Testis (tissue), 3 donors: ENCODE data around the gene QPCT. TPM values are rescaled to one million over a fixed set of nuclear protein-coding genes. Genes with fewer than 3 reads are reported as not detected.

Experiments used
- DNase-seq: peaks from one replicate; pipeline ENCODE4 v3.0.0-alpha.2; 2019
- H3K27ac ChIP-seq, 2 donors: fragments of 200-600 bp; sonication (generic); one replicate each; pipeline ENCODE4 v1.5.1; 2019
- H3K27me3 ChIP-seq: fragments of 200-600 bp; sonication (generic); one replicate; pipeline ENCODE4 v1.5.1; 2019
- H3K36me3 ChIP-seq: fragments of 200-600 bp; sonication (generic); one replicate; pipeline ENCODE4 v1.5.1; 2017; ENCODE audit warnings: low read depth; ENCODE audit errors: missing control alignments
- H3K4me1 ChIP-seq: fragments of 200-600 bp; sonication (generic); one replicate; pipeline ENCODE4 v1.5.1; 2019
- H3K4me3 ChIP-seq, 2 donors: fragments of 200-600 bp; sonication (generic); one replicate each; pipeline ENCODE4 v1.5.1; 2017 to 2019
- H3K9me3 ChIP-seq: fragments of 200-600 bp; sonication (generic); one replicate; pipeline ENCODE4 v1.5.1; 2017
- POLR2A ChIP-seq: fragments of 450-650 bp; IDR thresholded peaks from one replicate; pipeline ENCODE4 v1.6.1; 2017; ENCODE audit warnings: antibody characterized with exemption, mild to moderate bottlenecking, moderate library complexity
- WGBS, 2 donors: methylation state at CpG; one replicate each; pipeline ENCODE4 v1.1.5; 2018; 5-methylcytosine and 5-hydroxymethylcytosine counted together
- intact Hi-C: fragments of 100-400 bp; cut with DNase I; formaldehyde crosslinking; loops from one replicate; pipeline ENCODE4 v1.15.1; 2023; ENCODE audit warnings: low total_unique reads
- polyA plus RNA-seq: library from polyadenylated mRNA; stranded (reverse); fragments of 350-450 nt; fragmentation: Illumina TruSeq; extraction: RNeasy Lipid Tissue Mini Kit (QIAGEN cat#74804); gene quantifications from one replicate; pipeline ENCODE4 v1.2.3, GENCODE V29; 2014; ENCODE audit warnings: low read depth, low replicate concordance; ENCODE audit not compliant: insufficient read depth
- total RNA-seq, 2 donors: library from RNA; depleted of rRNA; stranded (reverse); fragments of >200 nt; gene quantifications; one replicate each; pipeline ENCODE4 v1.2.3, GENCODE V29; 2016
- TF ChIP-seq, protein P1 (sequence below), 3 experiments: fragments of 450-650 bp in 2 of 3; fragments of 200-600 bp in 1 of 3; sonication (generic) in 1 of 3; IDR thresholded peaks; one replicate each; pipeline ENCODE4 v1.5.1; 2016 to 2019; ENCODE audit warnings: antibody characterized with exemption in 3 of 3, mild to moderate bottlenecking in 2 of 3, moderate library complexity in 1 of 3

The QPCT gene
- total and polyA plus RNA-seq, 3 donors from 2014 or later = 2.9 to 5.6 (median 3.2) TPM

DNA sequence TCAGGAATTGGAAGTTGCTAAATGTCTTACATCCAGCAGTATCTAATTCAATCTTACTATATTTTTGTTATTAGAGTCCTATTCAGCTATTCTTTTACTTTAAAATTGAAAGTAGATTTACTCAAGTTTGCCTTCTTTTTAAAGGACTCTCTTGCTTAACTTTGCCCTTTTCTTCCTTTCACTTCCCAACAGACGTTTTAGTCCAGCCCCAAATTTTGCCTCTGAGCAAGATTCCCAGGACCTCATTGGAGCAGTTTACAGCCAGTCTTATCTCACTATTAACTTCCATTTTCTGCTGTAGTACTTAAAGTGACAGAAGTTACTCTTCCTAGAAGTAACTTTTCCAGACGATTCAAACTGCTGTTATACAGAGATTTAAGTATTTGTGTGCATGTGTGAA, 18.1 kb upstream of the QPCT start:
- Histone ChIP-seq H3K36me3 (no peaks in the 10 kb centered on the region), H3K27me3 (no peaks in the 10 kb centered on the region), H3K4me3 (no peak overlapping the region), H3K27ac (peak overlapping the region in 1 of 2 donors; percentile 95), H3K4me1 (peaks cover 9% of the 10 kb centered on the region), H3K9me3 (no peaks in the 10 kb centered on the region)
- 5 to 7% methylated on average over 2 of the region's 2 CpGs for WGBS, 2 donors
- intact Hi-C loops = no loop called here
- DNase-seq = peak; percentile 44
- TF ChIP-seq, protein P1, sequence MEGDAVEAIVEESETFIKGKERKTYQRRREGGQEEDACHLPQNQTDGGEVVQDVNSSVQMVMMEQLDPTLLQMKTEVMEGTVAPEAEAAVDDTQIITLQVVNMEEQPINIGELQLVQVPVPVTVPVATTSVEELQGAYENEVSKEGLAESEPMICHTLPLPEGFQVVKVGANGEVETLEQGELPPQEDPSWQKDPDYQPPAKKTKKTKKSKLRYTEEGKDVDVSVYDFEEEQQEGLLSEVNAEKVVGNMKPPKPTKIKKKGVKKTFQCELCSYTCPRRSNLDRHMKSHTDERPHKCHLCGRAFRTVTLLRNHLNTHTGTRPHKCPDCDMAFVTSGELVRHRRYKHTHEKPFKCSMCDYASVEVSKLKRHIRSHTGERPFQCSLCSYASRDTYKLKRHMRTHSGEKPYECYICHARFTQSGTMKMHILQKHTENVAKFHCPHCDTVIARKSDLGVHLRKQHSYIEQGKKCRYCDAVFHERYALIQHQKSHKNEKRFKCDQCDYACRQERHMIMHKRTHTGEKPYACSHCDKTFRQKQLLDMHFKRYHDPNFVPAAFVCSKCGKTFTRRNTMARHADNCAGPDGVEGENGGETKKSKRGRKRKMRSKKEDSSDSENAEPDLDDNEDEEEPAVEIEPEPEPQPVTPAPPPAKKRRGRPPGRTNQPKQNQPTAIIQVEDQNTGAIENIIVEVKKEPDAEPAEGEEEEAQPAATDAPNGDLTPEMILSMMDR (IDR thresholded peaks at IDR 0.05) = no peak
- no peak for TF ChIP-seq POLR2A

DNA sequence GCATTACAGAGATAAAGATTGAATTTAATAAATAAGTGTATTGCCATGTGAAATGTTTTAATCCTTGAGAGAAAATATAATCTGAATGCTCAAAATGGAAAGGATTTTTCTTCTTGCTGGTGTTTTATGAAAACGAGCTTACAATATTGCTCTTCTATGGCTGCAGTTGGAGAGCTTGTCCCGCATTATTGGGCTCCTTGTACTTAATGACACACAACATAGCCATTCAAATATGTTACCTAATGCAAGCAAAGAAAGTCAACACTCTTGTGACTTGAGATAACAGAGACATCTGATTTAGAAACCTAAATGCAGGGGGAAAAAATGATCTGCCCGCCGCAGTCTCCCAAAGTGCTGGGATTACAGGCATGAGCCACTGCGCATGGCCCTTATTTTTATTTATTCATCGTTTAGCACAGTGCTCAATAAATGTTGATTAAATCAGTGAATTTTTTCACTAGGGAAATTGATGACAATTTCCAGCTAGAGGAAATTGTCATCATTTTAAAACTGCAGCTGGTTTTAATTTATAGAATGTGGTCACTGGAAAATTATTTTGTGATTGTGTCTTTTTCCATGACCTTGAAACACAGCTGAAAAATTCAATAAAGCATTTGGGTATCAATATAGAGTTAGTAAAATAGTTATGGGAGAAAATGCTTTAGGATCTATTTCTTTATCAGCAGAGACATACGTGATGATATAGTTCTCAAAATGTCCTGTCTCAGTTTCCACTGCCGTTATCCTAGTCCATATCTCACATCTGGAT, 17.4 kb upstream of the QPCT start:
- peaks cover 6% of the 10 kb centered on the region for H3K4me1 ChIP-seq
- DNase-seq = no peak
- no peak overlapping the region for H3K4me3 ChIP-seq
- H3K27ac ChIP-seq = peak overlapping the region in 1 of 2 donors; percentile 95
- H3K9me3 ChIP-seq = no peaks in the 10 kb centered on the region
- TF ChIP-seq POLR2A = no peak
- TF ChIP-seq, protein P1 (IDR thresholded peaks at IDR 0.05) = no peak
- 79 to 82% methylated on average over 8 of the region's 8 CpGs for WGBS, 2 donors
- H3K27me3 ChIP-seq = no peaks in the 10 kb centered on the region
- intact Hi-C loops = no loop called here
- H3K36me3 ChIP-seq = no peaks in the 10 kb centered on the region

DNA sequence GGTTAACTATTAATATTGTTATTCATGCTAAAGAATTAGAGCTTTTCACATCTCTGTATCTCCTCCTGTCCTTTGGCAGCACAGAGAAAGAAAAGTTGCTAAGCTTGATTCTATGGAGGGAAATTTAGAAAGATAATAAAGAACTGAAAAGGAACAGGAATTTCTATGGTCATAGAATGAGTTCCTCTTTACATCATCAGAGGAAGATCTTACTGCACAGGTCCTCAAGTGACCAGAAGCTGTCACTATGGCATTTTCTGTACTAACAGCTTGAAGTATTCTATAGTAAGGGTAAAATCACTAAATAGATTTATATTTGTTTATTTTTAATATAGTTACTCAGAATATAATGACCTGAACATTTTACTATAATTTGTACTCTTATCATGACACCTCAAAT, 13.7 kb upstream of the QPCT start:
- no peaks in the 10 kb centered on the region for H3K4me1 ChIP-seq
- no peak overlapping the region for H3K27ac ChIP-seq
- no peak for DNase-seq
- intact Hi-C loops = no loop called here
- no peak overlapping the region for H3K4me3 ChIP-seq
- H3K9me3 ChIP-seq = no peaks in the 10 kb centered on the region
- no peaks in the 10 kb centered on the region for H3K36me3 ChIP-seq
- H3K27me3 ChIP-seq = no peaks in the 10 kb centered on the region
- TF ChIP-seq, protein P1 (IDR thresholded peaks at IDR 0.05) = no peak
- TF ChIP-seq POLR2A = no peak

DNA sequence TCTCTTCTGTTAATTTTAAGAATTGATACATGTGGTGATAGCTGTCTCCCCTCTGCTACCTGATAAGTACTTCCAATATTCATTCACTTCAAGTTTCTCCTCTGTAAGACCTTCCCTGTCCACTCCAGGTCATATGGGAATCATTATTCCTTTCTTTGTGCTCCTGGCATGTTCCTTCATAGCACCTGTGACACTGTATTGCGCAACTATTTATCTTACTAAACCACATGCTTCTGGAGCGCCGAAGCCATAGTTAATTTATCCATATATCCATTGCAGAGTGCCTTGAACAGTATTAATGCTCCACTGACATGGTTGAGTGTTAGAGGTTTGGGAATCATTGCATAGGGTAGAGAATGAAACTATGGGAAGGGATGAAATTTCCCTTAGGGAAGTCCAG, 11.9 kb upstream of the QPCT start:
- TF ChIP-seq, protein P1 (IDR thresholded peaks at IDR 0.05) = no peak
- TF ChIP-seq POLR2A = no peak
- no peak overlapping the region for H3K4me3 ChIP-seq
- H3K4me1 ChIP-seq = no peaks in the 10 kb centered on the region
- H3K27ac ChIP-seq = no peak overlapping the region
- WGBS, 2 donors = 95 to 100% methylated on average over 3 of the region's 3 CpGs
- no peaks in the 10 kb centered on the region for H3K36me3 ChIP-seq
- no peak for DNase-seq
- intact Hi-C loops = no loop called here
- H3K9me3 ChIP-seq = no peaks in the 10 kb centered on the region
- H3K27me3 ChIP-seq = no peaks in the 10 kb centered on the region

DNA sequence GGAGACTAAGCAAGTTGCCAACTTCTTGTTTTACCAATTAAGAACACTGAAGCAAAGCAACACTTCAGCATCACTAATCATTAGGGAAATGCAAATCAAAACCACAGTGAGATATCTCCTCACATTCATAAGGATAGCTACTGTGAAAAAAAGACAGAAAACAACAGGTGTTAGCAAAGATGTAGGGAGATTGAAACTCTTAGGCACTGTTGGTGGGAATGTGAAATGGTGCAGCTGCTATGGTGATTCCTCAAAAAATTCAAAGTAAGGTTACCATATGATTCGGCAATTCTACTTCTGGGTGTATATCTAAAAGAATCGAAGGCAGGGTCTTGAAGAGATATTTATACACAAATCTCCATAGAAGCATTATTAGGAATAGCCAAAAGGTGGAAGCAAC, 11.2 kb upstream of the QPCT start:
- intact Hi-C loops = no loop called here
- WGBS, 2 donors = 94 to 95% methylated on average over 2 of the region's 2 CpGs
- Histone ChIP-seq H3K4me3 (no peak overlapping the region), H3K36me3 (no peaks in the 10 kb centered on the region), H3K27ac (no peak overlapping the region), H3K27me3 (no peaks in the 10 kb centered on the region), H3K4me1 (no peaks in the 10 kb centered on the region), H3K9me3 (no peaks in the 10 kb centered on the region)
- no peak for DNase-seq
- no peak for TF ChIP-seq POLR2A
- TF ChIP-seq, protein P1 (IDR thresholded peaks at IDR 0.05) = no peak
